ENCODE results near the gene SH2D4B. TPM values are rescaled to one million over a fixed set of nuclear protein-coding genes. Genes with fewer than 3 reads are reported as not detected.

The SH2D4B gene
- total RNA-seq, 4 donors from 2014 or later = 0.26 to 0.42 TPM; not detected in 2

DNA sequence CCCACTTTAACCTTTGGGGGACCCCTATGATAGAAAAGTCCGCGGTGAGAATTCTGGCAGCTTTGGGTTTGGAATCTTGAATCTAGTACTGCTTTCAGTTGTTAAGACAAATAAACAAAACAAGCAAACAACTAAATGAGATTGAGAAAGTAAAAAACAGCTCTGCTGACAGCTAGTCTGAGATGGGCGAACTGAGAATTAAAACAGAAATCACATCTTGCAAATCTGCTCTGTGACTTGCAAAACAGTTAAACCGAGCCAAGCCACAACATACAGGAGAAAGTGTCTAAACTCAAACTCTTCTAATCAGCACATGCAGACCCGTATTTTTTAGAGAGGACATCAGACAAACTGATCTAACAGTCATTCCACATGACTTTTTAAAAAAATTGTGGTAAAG is 110.4 kb downstream of the SH2D4B start:
- H3K36me3 ChIP-seq = no peaks in the 10 kb centered on the region
- intact Hi-C loops (cut with DNase I) = no loop called here
- WGBS = 75% methylated on average over 5 of the region's 5 CpGs
- no peak overlapping the region for H3K27ac ChIP-seq (replicated peaks in 1 of 4)
- H3K9me3 ChIP-seq = peaks cover 0 to 2% (median 0%) of the 10 kb centered on the region in 4 donors
- DNase-seq (ENCODE audit: extremely low spot score) = no peak
- no peaks in the 10 kb centered on the region for H3K27me3 ChIP-seq
- H3K4me3 ChIP-seq = no peak overlapping the region
- no peaks in the 10 kb centered on the region for H3K4me1 ChIP-seq
- TF ChIP-seq POLR2A (IDR thresholded peaks at IDR 0.05; ENCODE audit: low read depth) (no peak), POLR2AphosphoS5 (IDR thresholded peaks at IDR 0.05) (no peak), EP300 (IDR thresholded peaks at IDR 0.05) (no peak)
- TF ChIP-seq, protein P1, sequence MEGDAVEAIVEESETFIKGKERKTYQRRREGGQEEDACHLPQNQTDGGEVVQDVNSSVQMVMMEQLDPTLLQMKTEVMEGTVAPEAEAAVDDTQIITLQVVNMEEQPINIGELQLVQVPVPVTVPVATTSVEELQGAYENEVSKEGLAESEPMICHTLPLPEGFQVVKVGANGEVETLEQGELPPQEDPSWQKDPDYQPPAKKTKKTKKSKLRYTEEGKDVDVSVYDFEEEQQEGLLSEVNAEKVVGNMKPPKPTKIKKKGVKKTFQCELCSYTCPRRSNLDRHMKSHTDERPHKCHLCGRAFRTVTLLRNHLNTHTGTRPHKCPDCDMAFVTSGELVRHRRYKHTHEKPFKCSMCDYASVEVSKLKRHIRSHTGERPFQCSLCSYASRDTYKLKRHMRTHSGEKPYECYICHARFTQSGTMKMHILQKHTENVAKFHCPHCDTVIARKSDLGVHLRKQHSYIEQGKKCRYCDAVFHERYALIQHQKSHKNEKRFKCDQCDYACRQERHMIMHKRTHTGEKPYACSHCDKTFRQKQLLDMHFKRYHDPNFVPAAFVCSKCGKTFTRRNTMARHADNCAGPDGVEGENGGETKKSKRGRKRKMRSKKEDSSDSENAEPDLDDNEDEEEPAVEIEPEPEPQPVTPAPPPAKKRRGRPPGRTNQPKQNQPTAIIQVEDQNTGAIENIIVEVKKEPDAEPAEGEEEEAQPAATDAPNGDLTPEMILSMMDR (IDR thresholded peaks at IDR 0.05) = no peak

DNA sequence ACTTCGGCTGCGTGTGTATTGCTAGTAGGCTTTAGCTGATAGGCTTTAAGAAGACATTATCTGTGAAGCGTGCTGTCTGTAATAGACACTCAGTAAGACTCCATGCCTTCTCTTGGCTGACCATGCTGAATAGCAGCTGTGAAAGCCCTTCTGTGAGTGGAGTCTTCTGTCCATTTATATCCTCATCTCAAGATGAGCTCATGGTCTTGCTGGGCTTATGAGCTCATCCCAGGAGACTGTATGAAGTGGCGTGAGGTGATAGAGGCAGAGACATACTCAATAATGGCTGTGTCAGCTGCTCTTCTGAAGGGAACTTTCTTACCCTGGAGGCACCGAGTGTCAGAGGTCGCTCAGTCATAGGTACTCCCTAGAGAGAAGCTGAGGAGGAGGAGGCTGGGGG is 111.5 kb downstream of the SH2D4B start:
- H3K27me3 ChIP-seq = no peaks in the 10 kb centered on the region
- no peak overlapping the region for H3K4me3 ChIP-seq
- H3K36me3 ChIP-seq = no peaks in the 10 kb centered on the region
- intact Hi-C loops (cut with DNase I) = no loop called here
- H3K27ac ChIP-seq (replicated peaks in 1 of 4) = no peak overlapping the region
- WGBS = 96% methylated on average over 6 of the region's 6 CpGs
- no peaks in the 10 kb centered on the region for H3K4me1 ChIP-seq
- DNase-seq (ENCODE audit: extremely low spot score) = no peak
- no peak for TF ChIP-seq POLR2AphosphoS5 (IDR thresholded peaks at IDR 0.05)
- TF ChIP-seq, protein P1 (IDR thresholded peaks at IDR 0.05) = no peak
- no peak for TF ChIP-seq POLR2A (IDR thresholded peaks at IDR 0.05; ENCODE audit: low read depth)
- no peak for TF ChIP-seq EP300 (IDR thresholded peaks at IDR 0.05)
- peaks cover 0 to 12% (median 5%) of the 10 kb centered on the region in 4 donors for H3K9me3 ChIP-seq

DNA sequence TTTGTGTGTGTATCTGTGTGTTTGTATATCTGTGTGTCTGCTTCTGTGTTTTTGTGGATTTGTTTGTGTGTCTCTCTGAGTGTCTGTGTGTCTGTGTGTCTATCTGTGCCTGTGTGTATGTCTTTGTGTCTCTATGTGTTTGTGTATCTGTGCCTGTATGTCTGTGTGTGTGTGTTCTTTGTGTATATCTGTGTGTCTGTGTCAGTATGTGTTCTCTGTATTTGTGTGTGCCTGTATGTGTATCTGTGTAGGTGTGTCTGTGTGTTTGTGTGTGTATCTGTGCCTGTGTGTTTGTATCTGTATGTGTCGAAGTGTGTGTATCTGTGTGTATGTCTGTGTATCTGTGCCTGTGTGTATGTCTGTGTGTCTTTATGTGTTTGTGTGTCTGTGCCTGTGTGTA is 118.2 kb downstream of the SH2D4B start:
- H3K4me3 ChIP-seq = no peak overlapping the region
- WGBS = 100% methylated on average over 1 of the region's 1 CpG
- no peaks in the 10 kb centered on the region for H3K36me3 ChIP-seq
- intact Hi-C loops (cut with DNase I) = no loop called here
- TF ChIP-seq EP300 (IDR thresholded peaks at IDR 0.05) = no peak
- no peak for TF ChIP-seq POLR2A (IDR thresholded peaks at IDR 0.05; ENCODE audit: low read depth)
- no peak for TF ChIP-seq POLR2AphosphoS5 (IDR thresholded peaks at IDR 0.05)
- TF ChIP-seq, protein P1 (IDR thresholded peaks at IDR 0.05) = no peak
- H3K27ac ChIP-seq (replicated peaks in 1 of 4) = no peak overlapping the region
- no peak for DNase-seq (ENCODE audit: extremely low spot score)
- H3K4me1 ChIP-seq = no peaks in the 10 kb centered on the region
- peaks cover 0 to 37% (median 14%) of the 10 kb centered on the region in 4 donors for H3K9me3 ChIP-seq
- peaks cover 0 to 11% (median 0%) of the 10 kb centered on the region in 4 donors for H3K27me3 ChIP-seq

DNA sequence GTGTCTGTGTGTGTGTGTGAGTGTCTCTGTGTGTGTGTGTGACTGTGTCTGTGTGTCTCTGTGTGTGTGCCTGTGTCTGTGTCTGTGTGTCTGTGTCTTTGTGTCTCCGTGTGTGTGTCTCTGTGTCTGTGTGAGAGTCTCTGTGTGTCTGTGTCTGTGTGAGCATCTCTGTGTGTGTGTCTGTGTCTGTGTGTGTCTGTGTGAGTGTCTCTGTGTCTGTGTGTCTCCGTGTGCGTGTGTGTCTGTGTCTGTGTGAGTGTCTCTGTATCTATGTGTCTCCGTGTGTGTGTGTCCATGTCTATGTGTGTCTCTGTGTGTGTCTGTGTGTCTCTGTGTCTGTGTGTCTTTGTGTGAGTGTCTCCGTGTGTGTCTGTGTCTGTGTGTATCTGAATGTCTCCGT is 120.4 kb downstream of the SH2D4B start:
- DNase-seq (ENCODE audit: extremely low spot score) = no peak
- Histone ChIP-seq H3K27ac (replicated peaks in 1 of 4) (no peak overlapping the region), H3K36me3 (no peaks in the 10 kb centered on the region), H3K4me3 (no peak overlapping the region), H3K9me3 (peaks cover 0 to 35% (median 14%) of the 10 kb centered on the region in 4 donors), H3K4me1 (peaks cover 2 to 5% (median 4%) of the 10 kb centered on the region in 4 donors), H3K27me3 (peaks cover 0 to 11% (median 0%) of the 10 kb centered on the region in 4 donors)
- intact Hi-C loops (cut with DNase I) = no loop called here
- TF ChIP-seq POLR2A (IDR thresholded peaks at IDR 0.05; ENCODE audit: low read depth) = no peak
- TF ChIP-seq POLR2AphosphoS5 (IDR thresholded peaks at IDR 0.05) = no peak
- no peak for TF ChIP-seq EP300 (IDR thresholded peaks at IDR 0.05)
- TF ChIP-seq, protein P1 (IDR thresholded peaks at IDR 0.05) = no peak
- WGBS = 90% methylated on average over 4 of the region's 6 CpGs

DNA sequence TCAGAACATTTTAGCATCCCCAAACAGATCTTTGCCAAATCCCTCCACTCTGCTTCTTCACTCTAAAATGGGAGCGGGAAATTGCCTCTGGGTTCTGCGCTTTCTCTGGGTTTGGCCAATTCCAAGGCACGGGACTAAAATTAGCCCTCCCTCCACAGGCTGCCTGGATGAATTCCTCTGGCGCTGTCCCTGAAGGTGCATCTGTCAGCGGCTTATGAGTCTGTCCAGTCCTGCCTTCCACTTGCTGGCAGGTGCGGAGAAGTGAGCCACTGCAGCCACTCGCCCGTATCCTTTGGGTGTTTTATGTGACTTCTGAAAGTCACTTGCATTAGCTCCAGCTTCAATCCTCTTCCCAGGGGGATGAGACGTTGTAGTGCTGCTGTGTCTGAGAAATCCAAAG is 121.6 kb downstream of the SH2D4B start:
- WGBS = 79% methylated on average over 7 of the region's 9 CpGs
- H3K27me3 ChIP-seq = peaks cover 0 to 11% (median 0%) of the 10 kb centered on the region in 4 donors
- no peak overlapping the region for H3K4me3 ChIP-seq
- no peak overlapping the region for H3K27ac ChIP-seq (replicated peaks in 1 of 4)
- no peak for DNase-seq (ENCODE audit: extremely low spot score)
- intact Hi-C loops (cut with DNase I) = no loop called here
- TF ChIP-seq, protein P1 (IDR thresholded peaks at IDR 0.05) = no peak
- no peak for TF ChIP-seq EP300 (IDR thresholded peaks at IDR 0.05)
- no peak for TF ChIP-seq POLR2AphosphoS5 (IDR thresholded peaks at IDR 0.05)
- no peak for TF ChIP-seq POLR2A (IDR thresholded peaks at IDR 0.05; ENCODE audit: low read depth)
- peaks cover 0 to 24% (median 8%) of the 10 kb centered on the region in 4 donors for H3K9me3 ChIP-seq
- no peaks in the 10 kb centered on the region for H3K36me3 ChIP-seq
- H3K4me1 ChIP-seq = peaks cover 3 to 12% (median 7%) of the 10 kb centered on the region in 4 donors
